ENCODE data around the gene SIGMAR1.
A peak's percentile ranks its signal among the peaks of the same experiment; 100 is the strongest.

Gene SIGMAR1

GRCh38 chr9:34630402-34631154 lies 7.0 kb downstream of the SIGMAR1 start:
- no peak for DNase-seq (ENCODE audit: low spot score)

DNA sequence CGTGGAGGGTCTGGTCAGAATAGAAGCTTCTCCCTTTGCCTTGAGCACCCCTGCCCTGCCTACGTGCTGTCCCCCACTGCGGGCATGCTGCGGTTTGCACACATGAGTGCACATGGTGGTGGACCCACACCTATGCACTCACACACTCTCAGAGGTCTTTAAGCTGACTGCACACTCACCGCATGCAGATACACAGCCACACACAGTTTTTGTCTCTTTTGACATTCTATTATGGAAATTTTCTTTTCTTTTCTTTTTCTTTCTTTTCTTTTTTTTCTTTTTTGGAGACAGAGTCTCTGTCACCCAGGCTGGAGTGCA lies 8.1 kb downstream of the SIGMAR1 start:
- DNase-seq (ENCODE audit: low spot score): no peak

DNA sequence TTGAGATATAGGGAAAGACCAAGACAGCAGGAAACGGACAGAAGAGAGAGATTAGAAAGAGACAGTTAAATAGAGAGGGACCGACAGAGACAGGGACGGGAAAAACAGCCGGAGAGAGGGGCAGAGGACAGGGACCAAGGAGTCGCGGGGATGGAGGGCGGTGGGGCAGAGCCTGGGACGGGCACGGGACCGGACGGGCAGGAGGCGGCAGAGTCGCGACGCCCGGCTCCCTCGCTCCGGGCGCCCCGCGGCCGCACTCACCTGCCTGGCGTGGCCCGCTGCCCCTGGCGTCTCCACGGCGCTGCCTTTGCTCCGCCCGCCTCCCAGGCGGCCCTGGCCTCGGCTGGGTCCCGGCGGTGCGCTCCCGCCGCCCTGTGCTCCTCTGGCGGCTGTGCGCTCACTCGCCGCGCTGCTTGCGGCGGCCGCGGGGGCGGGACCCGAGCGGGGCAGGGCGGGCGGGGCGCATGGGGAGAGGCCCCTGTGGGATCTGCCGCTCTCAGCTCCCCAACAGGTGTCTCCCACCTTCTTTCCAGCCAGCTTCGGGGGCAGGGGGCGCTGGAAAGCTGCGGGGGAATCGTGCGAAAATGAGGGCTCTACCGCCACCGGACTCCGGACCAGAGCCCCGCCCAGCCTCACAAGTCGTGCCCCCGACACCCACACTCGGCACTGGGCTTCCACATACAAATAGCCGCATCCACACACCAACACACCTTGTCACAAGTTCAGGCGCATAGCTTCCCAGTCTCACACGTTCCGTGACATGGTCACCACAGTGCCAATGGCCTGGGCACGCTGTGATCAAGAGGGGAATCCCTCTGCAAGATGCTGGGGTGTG lies 8.7 kb downstream of the SIGMAR1 start, which contains the start of gene ARID3C:
ARID3C (minus strand) TSS at position 411 of the 835 bp plus-strand sequence. CDS start 1,052 bp downstream, outside the sequence.
- no peak for DNase-seq (ENCODE audit: low spot score)

DNA sequence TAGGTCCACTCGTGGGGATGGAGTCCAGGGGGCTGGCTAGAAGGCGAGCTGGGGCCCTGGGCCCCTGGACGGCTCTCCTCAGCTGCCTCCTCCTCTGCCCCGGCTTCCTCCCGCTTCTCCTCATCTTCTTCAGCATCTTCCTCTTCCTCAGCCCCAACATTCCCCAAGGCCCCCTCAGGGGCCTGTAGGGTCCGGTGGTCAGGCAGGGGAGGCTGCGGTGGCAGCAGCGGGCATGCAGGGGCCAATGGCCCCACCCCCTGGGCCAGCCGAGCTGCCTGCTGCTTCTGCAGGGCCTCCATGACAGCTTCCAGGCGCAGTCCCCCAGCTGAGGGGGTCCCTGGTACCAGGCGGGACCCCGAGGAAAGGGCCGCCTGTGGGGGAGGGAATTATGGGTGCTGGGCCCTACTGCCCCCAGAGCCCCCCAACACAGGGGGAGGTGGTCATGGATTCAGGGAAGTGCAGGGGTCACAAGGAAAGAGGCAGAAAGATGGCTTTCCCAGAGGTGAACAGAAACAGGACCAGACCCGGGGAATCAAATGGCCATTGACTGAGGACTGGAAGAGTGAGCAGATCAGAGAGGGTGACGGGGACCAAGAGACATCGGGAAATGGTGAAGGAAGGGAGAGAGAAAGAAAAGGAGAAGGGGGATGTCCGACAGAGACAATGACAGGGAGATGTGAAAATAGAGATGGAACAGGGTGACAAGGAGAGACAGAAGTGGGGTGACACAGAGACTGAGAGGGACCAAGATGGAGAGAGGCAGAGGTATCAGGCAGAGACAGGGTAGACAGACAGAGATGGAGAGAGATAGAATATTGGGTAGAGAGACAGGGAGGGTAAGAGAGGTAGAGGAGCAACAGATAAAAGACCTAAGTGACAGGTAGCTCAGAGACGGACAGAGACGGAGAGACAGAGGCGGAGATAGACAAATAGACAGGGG lies 9.6 kb downstream of the SIGMAR1 start:
- no peak for DNase-seq (ENCODE audit: low spot score)

GRCh38 chr9:34625186-34625486 lies 12.5 kb downstream of the SIGMAR1 start:
- DNase-seq (ENCODE audit: low spot score): no peak

GRCh38 chr9:34624475-34625185 lies 13.0 kb downstream of the SIGMAR1 start:
- no peak for DNase-seq (ENCODE audit: low spot score)

GRCh38 chr9:34623374-34624235 lies 14.0 kb downstream of the SIGMAR1 start:
- DNase-seq (ENCODE audit: low spot score): no peak

DNA sequence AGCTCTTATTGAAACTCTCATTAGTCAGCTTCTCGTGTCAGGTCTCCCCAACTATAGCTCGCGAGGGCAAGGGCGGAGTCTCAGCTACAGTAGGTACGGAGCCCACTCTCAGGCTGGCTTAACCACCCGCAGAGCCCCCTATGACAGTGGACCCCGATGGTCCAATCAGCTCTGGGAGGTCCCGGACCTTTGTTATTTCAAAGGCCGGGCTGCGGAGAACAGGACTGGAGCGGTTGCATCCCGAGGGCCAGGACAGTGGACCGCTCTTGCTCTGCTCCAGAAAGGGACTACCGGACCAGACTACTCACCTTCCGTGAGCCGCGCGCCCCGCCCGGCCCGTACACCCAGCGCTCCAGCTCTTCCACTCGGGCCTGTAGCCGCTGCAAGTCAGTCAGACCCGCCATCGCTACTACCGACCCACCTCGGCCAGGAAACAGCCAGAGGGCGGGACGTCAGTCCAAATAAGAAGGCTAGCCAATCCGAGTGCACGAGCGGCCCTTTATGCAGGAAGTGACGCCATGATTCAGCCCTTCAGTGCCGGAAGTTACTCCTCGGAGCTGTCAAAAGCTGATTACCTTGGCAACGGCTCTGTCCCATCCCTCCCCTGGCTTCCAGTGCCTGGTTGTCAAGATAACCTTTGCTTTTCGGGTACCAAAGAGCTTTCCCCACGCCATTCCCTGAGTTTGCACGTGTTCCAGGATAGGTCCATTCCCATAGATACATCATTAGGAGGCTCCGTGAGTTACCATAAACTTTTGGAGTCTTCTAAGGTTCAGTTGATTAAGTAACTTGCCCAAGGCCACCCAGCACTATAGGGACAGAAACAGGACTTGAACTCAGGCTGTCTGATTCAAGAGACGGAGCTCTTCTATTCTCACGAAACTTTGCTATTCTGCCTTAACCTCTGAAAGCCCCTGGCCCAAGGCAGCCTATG lies 17.3 kb downstream of the SIGMAR1 start, which contains the start of gene DCTN3:
DCTN3 (minus strand) TSS at position 435 of the 934 bp plus-strand sequence; CDS start at position 404, 31 bp downstream.
- peak; percentile 99 for DNase-seq (ENCODE audit: low spot score)

DNA sequence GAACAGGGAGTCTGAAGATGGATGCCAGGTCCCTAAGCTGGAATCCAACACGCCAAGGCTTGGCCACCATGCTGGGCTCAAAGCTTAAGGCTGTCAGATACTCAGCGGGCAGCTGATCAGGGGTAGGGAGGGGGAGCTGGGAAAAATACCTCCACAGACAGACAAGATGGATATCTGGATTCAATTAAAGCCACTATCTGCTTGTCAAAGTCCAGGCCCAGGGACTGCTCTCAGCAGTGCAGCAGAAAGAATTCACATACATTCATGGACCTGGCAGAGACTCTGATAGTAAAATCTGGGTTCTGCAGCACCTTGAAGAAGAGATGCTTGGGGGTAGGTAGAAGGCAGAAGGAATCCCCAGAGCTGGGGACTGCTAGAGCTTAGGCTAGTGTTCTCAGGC lies 22.5 kb downstream of the SIGMAR1 start:
- no peak for DNase-seq (ENCODE audit: low spot score)

DNA sequence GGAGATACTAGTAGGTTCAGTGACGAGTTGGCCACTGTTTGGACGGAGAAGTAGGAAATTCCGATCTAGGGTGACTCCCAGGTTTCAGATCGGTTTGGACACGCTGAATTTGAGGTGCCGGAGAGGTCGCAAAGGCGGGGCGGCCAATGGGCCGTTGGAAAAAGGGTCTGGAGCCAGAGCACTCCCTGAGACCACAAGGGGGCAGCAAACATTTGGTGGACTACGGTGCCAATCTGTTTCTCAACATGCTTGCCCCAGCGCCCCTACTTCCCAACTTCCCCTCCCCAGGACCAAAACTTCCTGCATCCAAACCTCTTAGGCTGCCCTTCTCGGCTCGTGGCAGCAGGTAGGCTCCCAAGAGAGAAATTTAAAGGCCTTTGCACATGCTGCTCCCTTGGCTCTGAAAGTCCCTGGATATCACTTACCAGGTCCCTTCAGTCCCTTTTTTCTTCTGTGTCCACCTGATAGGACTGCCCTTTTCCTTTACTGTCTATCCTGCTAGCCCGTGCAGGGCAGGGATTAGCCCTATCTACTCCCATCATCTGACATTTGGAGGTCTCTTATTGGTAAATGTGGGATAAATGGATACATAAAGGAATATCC lies 24.7 kb downstream of the SIGMAR1 start:
- DNase-seq (ENCODE audit: low spot score): peak; percentile 82

- DNase-seq (ENCODE audit: low spot score): peak; percentile 94
Measured at GRCh38 chr9:34611811-34612787, 25.5 kb downstream of the SIGMAR1 start, which contains the start of gene RPP25L. TSS of gene RPP25L (minus strand) at chr9:34612097. CDS start at chr9:34611296, 801 bp downstream.

GRCh38 chr9:34611251-34611810 lies 26.3 kb downstream of the SIGMAR1 start:
- DNase-seq (ENCODE audit: low spot score): no peak

- DNase-seq (ENCODE audit: low spot score): no peak
Measured at GRCh38 chr9:34610434-34611206, 27.0 kb downstream of the SIGMAR1 start.

DNA sequence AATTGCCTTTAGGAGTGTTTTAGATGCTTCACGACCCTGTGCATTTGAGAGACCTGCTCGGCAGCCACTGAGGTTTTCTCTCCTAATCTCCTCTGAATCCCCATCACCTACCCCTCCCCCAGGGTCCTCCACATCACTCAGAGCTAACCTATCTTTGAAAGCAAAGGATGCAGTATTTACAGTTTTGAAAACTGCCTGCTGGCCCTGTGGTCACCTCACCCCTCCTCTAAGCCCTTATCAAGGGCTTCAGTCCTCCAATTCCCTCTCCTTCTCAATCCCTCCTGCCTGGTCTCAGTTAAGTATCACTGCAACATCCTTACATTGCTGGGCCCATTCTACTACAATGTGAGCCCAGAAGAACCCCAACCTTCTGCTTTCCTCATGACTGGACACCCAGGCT lies 30.3 kb downstream of the SIGMAR1 start:
- DNase-seq (ENCODE audit: low spot score): no peak

DNA sequence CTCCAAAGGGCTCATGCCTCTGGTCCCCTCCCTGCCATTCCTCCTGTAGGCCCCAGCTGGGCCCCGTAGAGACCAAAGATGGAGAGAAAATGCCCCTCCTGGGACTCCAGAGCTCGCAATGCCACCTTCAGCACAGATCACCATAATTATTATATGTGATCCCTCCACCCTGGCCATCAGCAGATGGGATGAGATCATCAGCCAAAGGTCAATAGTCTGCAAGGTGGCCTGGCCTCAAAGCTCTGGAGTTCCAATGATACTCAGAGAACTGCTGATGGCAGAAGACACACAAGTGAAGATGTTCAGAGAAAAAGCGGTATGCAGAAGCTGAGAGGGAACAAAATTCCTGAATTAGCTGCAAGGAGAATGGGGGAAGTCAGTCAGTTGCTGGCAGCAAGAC lies 30.7 kb downstream of the SIGMAR1 start:
- no peak for DNase-seq (ENCODE audit: low spot score)

- no peak for DNase-seq (ENCODE audit: low spot score)
Measured at GRCh38 chr9:34606190-34606589, 31.4 kb downstream of the SIGMAR1 start.
